Suprapubic skin (tissue), 4 donors: ENCODE data around the gene FAM241A.

ENCODE experiments used
- CTCF ChIP-seq, 2 donors: fragments of 200-600 bp in 1 of 2; fragments of 450-650 bp in 1 of 2; sonication (generic) in 1 of 2; IDR thresholded peaks; one replicate each; pipeline ENCODE4 v1.5.1; 2016 to 2019; ENCODE audit warnings: antibody characterized with exemption in 2 of 2, mild to moderate bottlenecking in 1 of 2, moderate library complexity in 1 of 2
- EP300 ChIP-seq: sonication (generic); formaldehyde crosslinking; IDR thresholded peaks from one replicate; pipeline ENCODE4 v1.6.1; 2017; ENCODE audit warnings: antibody characterized with exemption
- POLR2A ChIP-seq, 2 donors: fragments of 450-650 bp; IDR thresholded peaks; one replicate each; pipeline ENCODE4 v1.6.1; 2017; ENCODE audit warnings: antibody characterized with exemption in 2 of 2, mild to moderate bottlenecking in 2 of 2, moderate library complexity in 2 of 2
- POLR2AphosphoS5 ChIP-seq, 3 donors: sonication (generic); formaldehyde crosslinking; IDR thresholded peaks; one replicate each; pipeline ENCODE4 v1.6.1; 2017; ENCODE audit warnings: antibody characterized with exemption in 3 of 3

GRCh38 chr4:112110059-112110425 is 35.2 kb upstream of the FAM241A start:
- no peak for TF ChIP-seq POLR2AphosphoS5 (IDR thresholded peaks at IDR 0.05)
- no peak for TF ChIP-seq CTCF (IDR thresholded peaks at IDR 0.05)
- no peak for TF ChIP-seq POLR2A (IDR thresholded peaks at IDR 0.05)
- TF ChIP-seq EP300 = no peak
